ENCODE data around the gene FOXN3. TPM values are rescaled to one million over a fixed set of nuclear protein-coding genes. Genes with fewer than 3 reads are reported as not detected.

FOXN3 gene
- total RNA-seq, 2 donors from 2014 or later, result 42.3 to 61.6 TPM

GRCh38 chr14:89319687-89320086, 97.3 kb downstream of the FOXN3 start:
- intact Hi-C loops (cut with DNase I), result no loop called here
- H3K4me1 ChIP-seq, result no peaks in the 10 kb centered on the region

GRCh38 chr14:89317051-89317691, 99.9 kb downstream of the FOXN3 start:
- no peak overlapping the region for H3K27ac ChIP-seq
- H3K4me3 ChIP-seq, result no peak overlapping the region
- 90 to 96% methylated on average over 4 of the region's 4 CpGs for WGBS, 2 donors
- H3K27me3 ChIP-seq, result no peaks in the 10 kb centered on the region
- no peaks in the 10 kb centered on the region for H3K36me3 ChIP-seq (replicated peaks in 1 of 2; ENCODE audit: insufficient read depth in 1 of 2, low read depth in 2 of 2)
- no peak for ATAC-seq
- TF ChIP-seq POLR2A (IDR thresholded peaks at IDR 0.05) (no peak), CTCF (IDR thresholded peaks at IDR 0.05) (no peak)
- no peaks in the 10 kb centered on the region for H3K9me3 ChIP-seq
- intact Hi-C loops (cut with DNase I), result no loop called here
- H3K4me1 ChIP-seq, result no peaks in the 10 kb centered on the region
- DNase-seq, result no peak

More at GRCh38 chr14:89319687-89320086, 97.3 kb downstream of the FOXN3 start:
- no peaks in the 10 kb centered on the region for H3K9me3 ChIP-seq
- H3K4me3 ChIP-seq, result no peak overlapping the region
- no peaks in the 10 kb centered on the region for H3K36me3 ChIP-seq (replicated peaks in 1 of 2; ENCODE audit: insufficient read depth in 1 of 2, low read depth in 2 of 2)
- TF ChIP-seq POLR2A (IDR thresholded peaks at IDR 0.05) (no peak), CTCF (IDR thresholded peaks at IDR 0.05) (no peak)
- 96 to 99% methylated on average over 4 of the region's 4 CpGs for WGBS, 2 donors
- H3K27ac ChIP-seq, result no peak overlapping the region
- no peaks in the 10 kb centered on the region for H3K27me3 ChIP-seq
- DNase-seq (no peak), ATAC-seq (no peak)

GRCh38 chr14:89315493-89316470, 101.3 kb downstream of the FOXN3 start:
- WGBS, 2 donors, result 91 to 96% methylated on average over 10 of the region's 10 CpGs
- no peaks in the 10 kb centered on the region for H3K9me3 ChIP-seq
- H3K36me3 ChIP-seq (replicated peaks in 1 of 2; ENCODE audit: insufficient read depth in 1 of 2, low read depth in 2 of 2), result no peaks in the 10 kb centered on the region
- H3K4me1 ChIP-seq, result no peaks in the 10 kb centered on the region
- no peak for DNase-seq
- H3K4me3 ChIP-seq, result no peak overlapping the region
- no peak for ATAC-seq
- H3K27ac ChIP-seq, result no peak overlapping the region
- TF ChIP-seq POLR2A (IDR thresholded peaks at IDR 0.05), result no peak
- no peak for TF ChIP-seq CTCF (IDR thresholded peaks at IDR 0.05)
- intact Hi-C loops (cut with DNase I), result no loop called here
- H3K27me3 ChIP-seq, result no peaks in the 10 kb centered on the region

GRCh38 chr14:89314274-89314673, 102.8 kb downstream of the FOXN3 start:
- DNase-seq (no peak), ATAC-seq (no peak)
- no peak overlapping the region for H3K27ac ChIP-seq
- no peak for TF ChIP-seq CTCF (IDR thresholded peaks at IDR 0.05)
- no peak for TF ChIP-seq POLR2A (IDR thresholded peaks at IDR 0.05)
- H3K9me3 ChIP-seq, result no peaks in the 10 kb centered on the region
- H3K36me3 ChIP-seq (replicated peaks in 1 of 2; ENCODE audit: insufficient read depth in 1 of 2, low read depth in 2 of 2), result no peaks in the 10 kb centered on the region
- H3K4me3 ChIP-seq, result no peak overlapping the region
- 93 to 100% methylated on average over 2 of the region's 2 CpGs for WGBS, 2 donors
- H3K4me1 ChIP-seq, result no peaks in the 10 kb centered on the region
- intact Hi-C loops (cut with DNase I), result no loop called here
- H3K27me3 ChIP-seq, result no peaks in the 10 kb centered on the region
